Erythroblast (primary cell): Measurements from ENCODE around the gene MYO1G.

ENCODE experiments used
- GATA1 ChIP-seq: IDR thresholded peaks from 2 replicates; pipeline ENCODE4 v1.6.1; 2011; ENCODE audit warnings: low read depth, mild to moderate bottlenecking, control low read depth, low read length, moderate library complexity
- POLR2A ChIP-seq: IDR thresholded peaks from 2 replicates; pipeline ENCODE4 v1.6.1; 2011; ENCODE audit warnings: mild to moderate bottlenecking, low read length

DNA sequence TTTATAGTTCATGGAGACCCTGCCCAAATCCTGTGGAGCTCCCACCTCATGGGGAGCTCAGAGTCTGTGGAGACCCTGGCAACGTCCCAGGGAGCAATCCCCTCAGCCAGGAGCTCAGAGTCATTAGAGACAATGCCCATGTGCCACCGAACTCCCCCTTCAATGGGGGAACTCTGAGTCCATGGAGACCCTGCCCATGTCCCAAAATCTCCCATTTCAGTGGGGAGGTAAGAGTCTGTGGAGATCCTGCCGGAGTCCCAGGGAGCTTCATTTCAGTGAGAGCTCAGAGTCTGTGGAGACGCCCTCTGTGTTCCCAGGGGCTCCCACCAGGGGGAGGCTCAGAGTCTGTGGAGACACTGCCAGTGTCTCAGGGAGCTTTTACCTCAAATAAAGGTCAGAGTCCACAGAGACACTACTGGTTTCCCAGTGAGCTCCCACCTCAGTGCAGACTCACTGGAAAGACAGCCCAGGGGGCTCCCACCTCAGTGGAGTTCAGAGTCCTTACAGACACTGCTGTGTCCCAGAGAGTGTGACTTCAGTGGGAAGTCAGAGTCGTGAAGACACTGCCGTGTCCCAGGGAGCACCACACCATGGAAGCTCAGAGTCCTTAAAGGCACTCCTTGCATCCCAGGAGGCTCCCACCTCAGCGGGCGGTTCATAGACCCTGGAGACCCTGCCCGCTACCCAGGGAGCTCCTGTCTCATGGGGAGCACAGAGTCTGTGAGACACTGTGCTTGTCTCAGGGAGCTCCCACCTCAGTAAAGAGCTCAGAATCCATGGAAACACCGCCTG is 5.0 kb downstream of the MYO1G start:
- TF ChIP-seq POLR2A = no peak
- TF ChIP-seq GATA1 = no peak
